ENCODE results near the gene TELO2.
A peak's percentile ranks its signal among the peaks of the same experiment; 100 is the strongest.

Gene TELO2

GRCh38 chr16:1492923-1493745 is at the start of gene TELO2:
TSS of gene TELO2 (plus strand) at chr16:1493360. CDS start at chr16:1494282, 922 bp downstream.
- DNase-seq (ENCODE audit: low read depth in 3 of 3, low spot score in 1 of 3), result peak; percentile 73 to 86 (median 80)

- DNase-seq (ENCODE audit: low read depth in 3 of 3, low spot score in 1 of 3), result no peak
Observed at GRCh38 chr16:1443403-1443973, 49.7 kb upstream of the TELO2 start.

- DNase-seq (ENCODE audit: low read depth in 3 of 3, low spot score in 1 of 3), result no peak
Observed at GRCh38 chr16:1443980-1444729, 49.0 kb upstream of the TELO2 start, which contains the start of gene CCDC154. TSS of gene CCDC154 (minus strand) at chr16:1444556. CDS start at chr16:1444322, 234 bp downstream.

- DNase-seq (ENCODE audit: low read depth in 3 of 3, low spot score in 1 of 3), result no peak
Observed at GRCh38 chr16:1444730-1445517, 48.2 kb upstream of the TELO2 start.

DNA sequence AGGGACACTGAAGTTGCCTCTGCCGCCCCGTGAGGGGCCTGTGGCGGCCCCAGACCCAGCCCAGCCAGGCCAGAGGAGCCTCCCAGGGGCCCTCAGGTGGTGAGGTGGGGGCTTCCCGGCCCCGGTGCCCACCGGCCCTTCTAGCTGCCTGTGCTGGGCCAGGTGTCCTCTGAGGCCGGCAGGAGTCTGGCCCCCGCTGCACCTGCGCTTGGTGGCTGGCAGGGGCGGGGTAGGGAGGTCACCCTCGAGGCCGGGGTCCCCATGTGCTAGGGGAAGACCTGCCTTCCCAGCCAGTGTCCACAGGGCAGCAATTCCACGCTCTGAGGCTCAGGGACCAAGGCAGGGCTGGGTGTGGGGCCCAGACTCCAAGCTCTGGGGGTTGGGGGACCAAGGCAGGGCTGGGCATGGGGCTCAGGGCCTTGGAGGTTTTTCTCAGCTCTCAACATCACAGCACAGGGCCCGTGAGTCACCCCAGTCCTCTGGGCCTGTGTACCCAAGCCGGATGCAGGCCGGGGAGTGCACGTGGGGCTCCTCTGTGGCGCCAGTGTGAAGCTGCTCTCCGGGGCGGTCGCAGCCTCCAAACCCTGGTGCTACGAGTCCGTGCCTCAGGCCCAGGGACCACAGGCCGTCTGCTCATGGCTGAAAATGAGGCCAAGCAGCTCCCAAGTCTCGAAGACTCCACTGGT is 47.5 kb upstream of the TELO2 start:
- DNase-seq (ENCODE audit: low read depth in 3 of 3, low spot score in 1 of 3), result no peak

GRCh38 chr16:1446296-1447080 is 46.7 kb upstream of the TELO2 start:
- no peak for DNase-seq (ENCODE audit: low read depth in 3 of 3, low spot score in 1 of 3)

DNA sequence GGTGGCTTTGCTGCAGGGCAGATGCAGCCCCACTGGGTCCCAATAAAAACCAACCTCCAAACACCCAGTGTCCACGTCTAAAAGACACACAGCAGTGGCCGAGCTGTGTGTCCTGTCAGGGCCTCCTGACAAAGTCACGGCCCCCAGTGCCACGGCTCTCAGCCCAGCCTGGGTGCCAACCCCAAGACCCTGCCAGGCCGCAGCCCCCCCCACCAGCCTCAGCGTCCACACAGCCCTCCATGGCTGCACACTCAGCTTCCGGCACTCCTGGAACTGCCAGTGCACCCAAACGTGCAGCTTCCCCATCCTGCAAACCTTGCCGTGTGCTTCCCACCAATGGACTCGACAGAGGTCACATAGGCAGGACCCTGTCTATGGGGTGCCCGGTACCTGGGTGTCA is 45.2 kb upstream of the TELO2 start:
- no peak for DNase-seq (ENCODE audit: low read depth in 3 of 3, low spot score in 1 of 3)

DNA sequence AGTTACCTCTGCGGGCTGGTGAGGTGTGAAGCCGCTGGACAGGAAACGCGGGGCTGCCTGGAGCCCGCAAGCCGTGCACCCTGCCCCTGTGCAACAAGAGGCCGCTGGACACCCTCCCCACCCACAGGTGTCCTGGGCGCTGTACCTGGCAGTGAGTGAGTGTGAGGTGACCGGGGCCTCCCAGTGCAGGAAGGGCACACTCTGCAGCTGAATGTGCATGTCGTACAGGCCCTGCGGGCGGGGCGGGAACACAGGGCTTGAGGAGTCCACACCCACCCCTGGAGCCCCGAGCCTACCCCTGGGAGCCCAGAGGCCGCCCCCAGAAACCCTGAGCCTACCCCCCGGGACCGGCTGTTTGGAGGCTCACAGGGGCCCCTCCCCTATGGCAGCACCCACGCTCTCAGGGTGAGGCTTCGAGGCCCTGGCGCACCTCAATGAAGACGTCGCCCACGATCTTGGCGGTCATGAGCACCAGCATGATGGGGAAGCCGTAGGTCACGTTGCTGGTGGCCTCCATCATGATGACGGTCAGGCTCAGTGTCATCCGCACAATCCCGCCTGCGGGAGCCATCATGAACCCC is 44.5 kb upstream of the TELO2 start:
- DNase-seq (ENCODE audit: low read depth in 3 of 3, low spot score in 1 of 3), result no peak

DNA sequence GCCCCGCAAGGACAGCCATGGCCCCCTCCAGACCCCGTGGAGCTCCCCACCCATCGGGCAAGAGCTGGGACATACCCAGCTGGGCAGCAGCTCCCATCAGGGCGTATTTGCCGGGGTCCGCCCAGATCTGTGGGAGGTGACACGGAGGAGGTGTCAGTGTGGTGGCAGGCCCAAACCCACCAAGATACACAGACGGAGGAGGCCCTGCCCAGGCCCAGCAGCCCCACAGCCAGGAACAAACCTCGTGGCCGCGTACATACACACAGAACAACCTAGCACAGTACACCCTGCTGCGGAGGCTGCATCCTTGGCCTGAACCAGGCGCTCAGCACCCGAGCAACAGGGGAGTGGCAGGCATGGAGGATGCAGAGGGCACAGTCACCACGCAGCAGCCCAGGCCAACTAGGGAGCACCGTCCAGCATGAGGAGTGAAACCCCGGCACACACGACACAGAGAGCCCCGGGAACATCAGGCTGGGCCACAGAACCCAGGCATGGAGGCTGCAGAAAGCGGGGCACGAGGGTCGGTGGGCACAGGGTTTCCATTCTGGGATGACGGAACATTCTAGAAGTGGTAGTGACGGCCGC is 43.9 kb upstream of the TELO2 start:
- no peak for DNase-seq (ENCODE audit: low read depth in 3 of 3, low spot score in 1 of 3)

- DNase-seq (ENCODE audit: low read depth in 3 of 3, low spot score in 1 of 3), result no peak
Observed at GRCh38 chr16:1450218-1450617, 42.9 kb upstream of the TELO2 start.

GRCh38 chr16:1450841-1451240 is 42.3 kb upstream of the TELO2 start:
- DNase-seq (ENCODE audit: low read depth in 3 of 3, low spot score in 1 of 3), result no peak

- DNase-seq (ENCODE audit: low read depth in 3 of 3, low spot score in 1 of 3), result no peak
Observed at GRCh38 chr16:1451702-1452392, 41.3 kb upstream of the TELO2 start.

- no peak for DNase-seq (ENCODE audit: low read depth in 3 of 3, low spot score in 1 of 3)
Observed at GRCh38 chr16:1452530-1452929, 40.6 kb upstream of the TELO2 start.

GRCh38 chr16:1453316-1453715 is 39.8 kb upstream of the TELO2 start:
- no peak for DNase-seq (ENCODE audit: low read depth in 3 of 3, low spot score in 1 of 3)

GRCh38 chr16:1454561-1454960 is 38.6 kb upstream of the TELO2 start:
- no peak for DNase-seq (ENCODE audit: low read depth in 3 of 3, low spot score in 1 of 3)

- DNase-seq (ENCODE audit: low read depth in 3 of 3, low spot score in 1 of 3), result no peak
Observed at GRCh38 chr16:1455190-1456171, 37.7 kb upstream of the TELO2 start.

DNA sequence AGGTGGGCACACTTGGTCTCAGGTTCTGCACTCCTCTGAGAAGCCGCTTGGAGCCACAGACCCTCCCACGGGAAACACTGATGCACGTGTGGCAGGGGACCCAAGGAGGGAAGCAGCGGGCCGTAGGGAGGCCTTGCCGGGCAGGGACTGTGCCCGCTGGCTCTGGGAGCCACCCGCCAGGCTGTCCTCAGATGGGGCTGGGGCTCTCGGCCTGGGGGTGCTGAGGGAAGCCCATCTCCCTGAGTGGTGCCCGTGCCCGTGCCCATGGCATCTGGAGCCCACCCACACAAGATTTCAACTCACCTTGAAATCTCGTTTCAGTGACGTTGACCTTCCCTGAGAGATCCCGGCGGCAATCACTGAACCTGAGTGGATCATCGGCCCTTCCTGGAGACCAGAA is 36.2 kb upstream of the TELO2 start:
- DNase-seq (ENCODE audit: low read depth in 3 of 3, low spot score in 1 of 3), result no peak

Measured in stimulated activated CD4-positive, alpha-beta T cell treated with anti-CD3 and anti-CD28 coated beads, TNF-alpha, amount 100 ng/mL, for 1 hour (primary cell).